NCI-H748 (cell line): ENCODE data around the gene PPP2R2B.

Source experiments
- DNase-seq: peaks from one replicate; lab custom pipeline; 2025; ENCODE audit not compliant: unreplicated experiment; lab: John Stamatoyannopoulos, UW

Gene PPP2R2B

GRCh38 chr5:146888351-146888978 is 9.9 kb upstream of the PPP2R2B start:
- DNase-seq: no peak

GRCh38 chr5:146884066-146884626 is 5.6 kb upstream of the PPP2R2B start:
- no peak for DNase-seq

- no peak for DNase-seq
These were observed 5.0 kb upstream of the PPP2R2B start for GRCh38 chr5:146883511-146883910.

GRCh38 chr5:146880966-146881365 is 2.4 kb upstream of the PPP2R2B start:
- no peak for DNase-seq

DNA sequence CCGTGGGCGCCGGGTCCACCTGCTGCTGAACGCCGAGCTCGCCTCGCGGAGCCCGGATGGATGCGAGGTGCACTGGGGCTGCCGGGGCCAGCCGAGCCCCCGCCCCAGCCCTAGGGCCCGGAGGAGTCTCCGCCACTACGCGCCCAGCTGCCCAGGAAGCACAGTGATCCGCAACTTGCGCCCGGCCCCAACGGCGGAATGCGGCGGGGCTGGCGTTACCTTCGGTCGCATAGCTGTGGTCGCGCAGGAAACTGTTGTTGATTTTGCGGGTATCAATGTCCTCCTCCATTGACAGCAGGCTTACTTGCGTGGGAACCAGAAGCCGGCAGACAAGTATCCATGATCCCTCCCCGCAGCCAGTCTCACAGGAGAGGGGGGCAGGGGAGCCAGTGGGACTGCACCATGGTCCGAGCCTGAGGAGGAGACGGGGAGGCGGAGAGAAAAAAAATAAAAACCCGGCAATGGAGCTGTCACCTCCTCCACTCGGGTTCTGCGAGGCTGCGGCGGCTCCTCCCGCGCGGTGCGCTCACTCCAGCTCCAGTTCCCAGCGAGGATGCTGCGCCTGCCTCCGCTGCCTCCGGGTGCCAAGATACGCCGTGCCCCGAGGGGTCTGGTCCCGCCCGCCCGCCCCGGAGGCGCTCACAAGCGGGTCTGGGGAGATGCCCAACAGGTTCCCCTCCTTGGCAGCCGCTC is 628 bp downstream of the PPP2R2B start:
- peak; percentile 74 for DNase-seq

GRCh38 chr5:146877178-146877681 is 1.3 kb downstream of the PPP2R2B start:
- peak; percentile 48 for DNase-seq

DNA sequence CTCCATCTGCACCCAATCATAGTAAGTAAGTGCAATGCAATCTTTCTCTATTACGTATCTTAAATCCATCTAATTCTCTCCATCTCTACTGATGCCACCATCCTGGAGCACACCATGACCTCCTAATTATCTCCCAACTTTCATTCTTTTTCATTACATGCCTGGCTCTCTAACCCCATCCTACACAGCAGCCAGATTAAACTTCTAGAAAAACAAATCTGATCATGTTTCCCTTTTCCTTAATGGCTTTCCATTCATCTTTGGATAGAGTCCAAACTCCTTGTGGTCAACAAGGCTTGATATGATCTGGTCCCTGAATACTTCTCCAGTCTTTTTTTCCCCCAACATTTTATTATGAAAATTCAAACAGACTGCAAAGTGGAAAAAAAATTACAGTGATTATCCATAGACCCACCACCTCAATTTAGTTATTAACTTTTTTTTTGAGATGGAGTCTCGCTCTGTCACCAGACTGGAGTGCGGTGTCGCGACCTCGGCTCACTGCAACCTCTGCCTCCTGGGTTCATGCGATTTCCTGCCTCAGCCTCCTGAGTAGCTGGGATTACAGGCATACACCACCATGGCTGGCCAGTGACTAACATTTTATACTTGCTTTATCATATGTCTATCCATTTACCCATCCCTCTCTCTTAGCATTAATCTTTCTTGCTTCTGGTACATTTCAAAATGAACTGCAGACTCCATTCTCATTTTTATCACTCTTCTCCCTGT is 5.2 kb downstream of the PPP2R2B start:
- no peak for DNase-seq

DNA sequence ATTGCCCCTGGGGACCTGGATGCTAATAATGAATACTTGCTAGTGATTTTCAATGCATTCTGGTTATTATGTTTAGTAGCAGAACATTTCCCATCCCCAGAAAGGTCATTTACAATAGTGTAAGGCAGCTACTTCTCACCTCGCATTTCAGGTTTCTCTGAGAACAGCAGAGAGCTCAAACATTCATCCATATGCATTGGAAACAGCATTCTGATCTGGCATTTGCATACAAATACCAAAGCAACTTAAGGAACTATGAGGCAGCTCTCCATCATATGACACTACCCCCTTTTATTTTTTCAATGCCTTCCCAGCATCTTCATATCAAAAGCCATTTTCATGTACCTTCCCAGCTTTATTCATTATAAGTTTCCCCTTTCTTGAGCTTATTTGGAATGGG is 6.4 kb downstream of the PPP2R2B start:
- no peak for DNase-seq

- DNase-seq: no peak
These were observed 10.4 kb downstream of the PPP2R2B start for GRCh38 chr5:146867996-146868708.

DNA sequence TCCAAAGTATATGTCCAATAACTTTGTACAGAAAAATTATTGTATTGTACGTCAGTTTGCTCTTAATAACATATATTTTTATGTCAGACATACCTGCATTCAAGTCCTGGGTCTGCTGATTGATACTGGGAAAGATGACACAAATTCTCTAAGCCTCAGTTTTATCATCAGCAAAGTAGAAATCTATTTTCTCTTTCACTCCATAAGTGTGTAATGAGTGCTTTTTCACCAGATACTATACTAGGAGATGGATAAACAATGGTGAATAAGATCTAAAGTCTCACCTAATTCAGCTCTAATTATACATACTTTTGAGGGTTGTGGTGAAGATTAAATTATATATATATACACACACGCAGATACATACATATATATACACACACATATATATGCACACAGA is 12.3 kb downstream of the PPP2R2B start:
- no peak for DNase-seq

DNA sequence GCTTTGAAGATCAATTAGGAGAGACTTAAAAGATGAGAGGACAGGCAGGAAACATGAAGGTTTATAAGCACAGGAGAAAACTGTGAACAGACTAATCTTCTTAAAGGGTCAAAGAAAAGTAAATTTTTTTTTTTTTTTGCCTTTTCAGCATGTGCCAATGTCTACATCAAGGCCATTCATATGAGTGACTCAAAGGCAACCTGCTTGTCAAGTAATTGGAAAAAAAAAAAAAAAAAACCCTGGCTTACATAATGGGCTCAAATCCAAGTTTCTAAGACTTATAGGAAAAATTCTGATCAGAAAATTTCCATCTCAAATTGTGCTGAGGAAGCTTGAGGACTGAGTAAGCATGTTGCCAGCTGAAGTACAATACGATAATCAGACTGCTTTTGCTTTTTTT is 15.9 kb downstream of the PPP2R2B start:
- no peak for DNase-seq

GRCh38 chr5:146860213-146860893 is 18.2 kb downstream of the PPP2R2B start:
- DNase-seq: no peak

GRCh38 chr5:146852089-146852488 is 26.5 kb downstream of the PPP2R2B start:
- no peak for DNase-seq

DNA sequence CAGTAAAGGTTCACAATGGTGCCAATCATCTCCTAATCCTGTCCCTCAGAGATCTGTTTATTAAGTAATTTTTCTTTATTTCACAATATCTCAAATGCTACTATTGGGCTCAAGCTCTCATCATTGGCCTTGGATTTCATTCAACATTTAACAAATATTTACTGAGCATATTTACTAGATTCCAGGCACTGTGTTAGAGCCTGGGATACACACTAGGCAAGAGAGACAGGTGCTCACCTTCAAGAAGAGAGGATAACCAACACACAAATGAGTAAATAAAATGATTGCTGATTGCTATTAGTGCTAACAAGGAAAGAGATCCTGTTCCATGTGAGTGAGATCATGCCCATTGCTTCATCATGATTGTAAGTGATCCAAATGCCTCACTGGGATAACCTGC is 27.4 kb downstream of the PPP2R2B start:
- DNase-seq: no peak

DNA sequence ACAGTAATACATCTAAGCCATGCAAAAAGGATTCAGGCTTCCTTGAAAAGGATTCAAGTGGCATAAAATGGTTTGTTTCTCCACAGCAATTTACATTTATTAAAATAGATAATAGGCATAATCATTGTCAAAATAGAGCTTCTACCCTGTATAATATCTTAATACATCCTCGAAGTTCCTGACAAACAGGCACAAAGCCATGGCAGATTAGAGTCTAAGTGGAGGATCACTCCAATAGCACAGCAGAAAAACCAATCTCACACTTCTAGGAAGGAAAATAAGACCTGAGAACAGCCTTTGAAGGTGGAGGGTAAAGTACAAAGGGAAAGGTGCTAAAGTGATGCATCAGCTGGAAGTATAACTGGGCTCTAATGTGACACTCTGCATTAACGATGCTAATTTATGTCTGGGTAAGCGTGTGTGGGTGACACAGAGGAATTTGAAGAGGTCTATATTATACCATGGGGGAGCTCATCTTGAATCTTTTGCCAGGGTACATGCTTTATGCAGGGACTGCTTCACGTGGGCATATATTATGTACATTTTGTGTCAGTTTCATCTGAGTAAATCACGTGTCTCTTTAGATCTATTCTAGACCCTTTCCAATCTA is 28.8 kb downstream of the PPP2R2B start:
- no peak for DNase-seq

GRCh38 chr5:146848133-146848532 is 30.4 kb downstream of the PPP2R2B start:
- no peak for DNase-seq

- no peak for DNase-seq
These were observed 38.5 kb downstream of the PPP2R2B start for GRCh38 chr5:146840016-146840415.

GRCh38 chr5:146836226-146836842 is 42.2 kb downstream of the PPP2R2B start:
- no peak for DNase-seq

DNA sequence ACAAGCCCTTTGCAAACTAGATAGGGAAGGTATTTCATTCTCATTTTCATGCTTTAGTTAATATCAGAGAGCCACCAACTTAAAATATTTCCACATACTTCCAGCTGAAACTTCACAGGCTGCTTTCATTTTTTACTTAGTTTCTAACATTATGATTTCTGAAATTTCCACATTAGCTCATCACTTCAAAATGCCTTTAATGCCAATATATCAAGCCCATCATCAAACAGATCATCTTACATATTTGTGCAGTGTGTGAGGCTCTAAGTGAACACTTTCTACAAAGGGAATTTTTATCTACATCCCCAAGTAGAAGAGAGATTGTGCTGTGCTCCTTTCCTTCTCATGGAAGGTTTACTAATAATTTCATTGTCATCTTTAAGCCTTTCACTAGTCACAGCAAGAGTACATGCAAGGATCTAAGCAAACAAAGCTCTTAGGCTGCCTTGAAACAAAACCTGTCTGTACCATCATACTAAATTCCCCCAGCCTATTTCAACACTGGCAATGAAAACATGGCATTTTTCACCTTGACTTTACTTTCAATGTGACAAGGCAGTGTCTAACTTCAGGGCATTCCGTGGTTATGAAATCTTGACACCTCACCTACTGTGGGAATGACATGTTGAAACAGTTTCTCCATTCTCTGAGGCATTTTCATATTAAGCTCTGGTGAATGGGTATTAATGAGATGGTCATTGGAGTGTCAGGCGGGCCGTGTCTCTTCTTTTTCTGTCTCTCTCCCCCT is 45.4 kb downstream of the PPP2R2B start:
- DNase-seq: no peak
